NCI-H2196 treated with DMSO at 0.1 percent for 48 hours (cell line): ENCODE data around the gene TMEM161A.
"Not testable (repeated sequence)": the region's sequence is repeated elsewhere in the genome, so short reads cannot be mapped to it uniquely, and the experiment has no call there.

Experiments used
- DNase-seq: peaks from one replicate; lab custom pipeline; 2025; ENCODE audit not compliant: unreplicated experiment; lab: John Stamatoyannopoulos, UW

Gene TMEM161A

DNA sequence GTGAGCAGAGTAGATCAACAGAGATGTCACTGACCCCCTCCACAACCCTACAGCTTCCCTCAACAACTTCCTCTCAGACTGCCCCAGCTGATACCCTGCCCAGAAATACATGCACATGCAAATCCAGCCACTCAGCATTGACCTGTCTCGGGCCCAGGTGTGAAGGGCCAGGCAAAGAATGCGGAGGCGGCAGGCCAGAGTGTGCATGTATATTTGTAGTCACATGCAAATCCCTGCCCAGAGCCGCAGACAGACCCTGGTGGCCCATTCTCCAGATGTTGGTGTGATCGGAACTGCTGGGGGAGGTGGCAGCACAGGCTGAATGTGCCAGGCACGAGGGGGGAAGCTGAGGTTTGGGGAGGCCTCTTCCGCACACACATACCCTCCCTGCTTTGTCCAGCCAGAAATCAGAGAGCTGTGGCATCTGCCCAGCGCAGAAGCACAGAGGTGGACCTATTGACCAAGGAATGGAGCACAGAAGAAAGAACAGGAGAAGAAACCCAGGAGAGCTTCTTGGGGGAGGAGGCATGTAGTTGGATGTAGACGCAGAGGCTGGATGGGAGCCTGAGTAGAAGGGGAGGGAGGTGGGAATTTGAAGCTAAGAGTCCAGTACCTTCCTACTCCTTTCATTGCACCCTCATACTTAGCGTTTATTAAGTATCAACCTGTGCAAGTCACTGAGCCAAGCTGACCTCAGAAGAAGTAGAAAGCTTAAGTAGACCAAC lies 17.4 kb upstream of the TMEM161A start:
- DNase-seq = no peak

DNA sequence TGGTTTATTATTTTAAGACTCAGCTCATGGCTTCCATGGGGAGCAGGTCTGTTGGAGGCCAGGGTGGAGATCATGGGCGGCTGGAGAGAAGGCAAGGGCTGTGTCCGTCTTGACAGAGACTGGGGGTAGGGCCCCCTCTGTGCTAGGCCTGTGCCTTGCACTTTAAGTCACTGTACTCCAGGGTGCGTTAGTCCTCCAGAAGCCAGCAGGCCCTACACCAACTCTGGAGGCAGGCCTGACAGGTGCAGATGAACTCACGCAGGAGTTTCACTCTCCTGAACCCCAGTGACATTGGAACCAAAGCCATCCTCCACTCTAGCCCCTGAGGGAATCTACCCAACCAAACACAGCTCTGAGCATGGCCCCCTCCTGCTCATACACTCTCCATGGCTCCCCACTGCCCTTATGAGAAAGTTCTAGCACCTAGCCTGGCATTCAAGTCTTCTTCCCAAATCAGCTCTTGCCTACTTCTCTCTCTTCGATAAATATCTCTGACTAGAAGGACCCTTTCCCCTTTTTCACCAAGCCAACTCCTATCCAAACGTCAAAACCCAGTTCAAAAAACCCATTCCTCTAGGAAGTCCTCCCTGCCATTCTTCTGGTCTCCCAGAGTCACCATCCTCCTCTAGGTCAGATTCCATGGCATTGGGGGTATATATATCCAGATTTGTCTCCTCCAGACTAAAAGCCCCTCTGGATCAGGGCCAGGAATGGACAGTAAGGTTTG lies 16.7 kb upstream of the TMEM161A start:
- no peak for DNase-seq

DNA sequence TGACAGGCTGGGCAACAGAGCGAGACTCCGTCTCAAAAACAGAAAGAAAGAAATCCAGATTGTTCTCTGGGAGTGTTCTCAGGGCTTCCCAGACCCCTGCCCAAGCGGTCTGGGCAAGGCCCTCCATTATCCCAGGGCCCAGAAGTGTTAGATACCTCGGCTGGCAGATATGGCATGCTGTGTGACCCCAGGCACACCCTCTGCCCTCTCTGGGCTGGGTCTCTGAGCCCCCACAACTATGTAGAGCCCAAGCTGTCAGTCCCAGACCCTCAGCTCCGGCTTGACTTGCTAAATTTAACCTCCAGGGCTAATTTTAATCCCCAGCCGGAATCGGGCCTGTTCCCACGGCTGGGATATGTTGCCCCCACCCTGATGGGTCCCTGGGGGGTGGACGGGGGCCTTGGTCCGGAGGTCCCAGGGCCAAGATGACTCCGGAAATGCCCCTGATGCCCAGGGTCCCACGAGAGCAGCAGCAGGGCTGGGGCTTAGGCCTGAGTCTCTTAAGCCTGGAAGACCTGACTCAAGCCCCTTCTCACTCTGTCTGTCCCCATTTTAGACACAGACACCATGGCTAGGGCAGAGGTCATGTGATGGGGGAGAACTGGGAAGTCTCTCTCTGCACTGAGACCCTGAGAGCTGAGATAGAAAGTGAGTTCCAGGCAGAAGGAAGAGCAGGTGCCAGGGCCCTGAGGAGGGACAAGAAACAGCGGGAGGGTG lies 14.5 kb upstream of the TMEM161A start:
- DNase-seq = no peak

DNA sequence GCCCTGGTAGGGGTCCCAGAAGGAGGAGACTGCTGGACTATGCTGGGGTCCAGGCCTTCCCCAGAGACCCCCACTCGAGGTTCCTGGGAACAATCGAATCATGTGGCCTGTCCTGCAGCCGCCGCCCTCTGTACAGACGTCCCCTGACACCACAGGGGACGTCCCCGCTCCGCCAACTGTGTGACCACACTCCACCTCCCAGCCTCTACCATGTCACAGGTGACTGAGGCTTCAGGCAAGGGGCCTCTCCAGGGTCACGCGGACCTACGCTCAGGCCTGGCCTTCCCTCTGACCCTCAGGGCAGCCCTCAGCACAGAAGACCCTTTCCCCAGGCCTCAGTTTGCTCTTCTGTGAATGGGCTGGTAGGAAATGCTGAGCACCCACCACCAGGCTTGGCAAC lies 13.1 kb upstream of the TMEM161A start:
- no peak for DNase-seq

DNA sequence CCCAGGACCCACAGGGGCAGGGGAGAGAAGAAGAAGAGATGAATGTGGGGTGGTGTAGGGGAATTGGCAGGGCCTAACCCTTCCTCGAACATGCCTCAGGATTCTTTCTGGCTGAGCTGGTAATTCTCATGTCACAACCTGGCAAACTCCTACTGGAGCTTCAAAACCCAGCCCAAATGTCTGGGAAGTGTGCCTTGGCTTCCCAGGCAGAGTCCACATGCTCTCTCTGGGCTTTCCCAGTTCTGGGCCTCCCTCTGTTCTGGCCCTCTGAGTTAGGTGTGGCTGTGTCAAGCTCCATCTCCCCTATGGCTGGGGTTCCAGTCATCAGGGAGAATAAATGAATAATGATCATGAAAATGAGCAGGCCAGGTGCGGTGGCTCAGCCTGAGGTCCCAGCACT lies 11.2 kb upstream of the TMEM161A start:
- no peak for DNase-seq

DNA sequence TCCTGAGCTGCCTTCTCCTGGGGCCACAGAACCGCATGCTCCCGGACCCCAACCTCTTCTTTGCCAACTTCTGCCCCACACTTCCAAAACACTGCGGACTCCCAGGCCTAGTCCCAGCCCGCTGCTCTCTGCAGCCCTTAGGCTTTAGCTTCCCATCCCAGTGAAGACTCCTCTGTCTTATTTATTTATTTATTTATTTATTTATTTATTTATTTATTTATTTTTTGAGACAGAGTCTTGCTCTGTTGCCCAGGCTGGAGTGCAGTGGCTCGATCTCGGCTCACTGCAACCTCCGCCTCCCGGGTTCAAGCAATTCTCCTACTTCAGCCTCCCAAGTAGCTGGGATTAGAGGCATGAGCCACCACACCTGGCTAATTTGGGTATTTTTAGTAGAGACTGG lies 10.2 kb upstream of the TMEM161A start:
- DNase-seq = not testable (repeated sequence)

DNA sequence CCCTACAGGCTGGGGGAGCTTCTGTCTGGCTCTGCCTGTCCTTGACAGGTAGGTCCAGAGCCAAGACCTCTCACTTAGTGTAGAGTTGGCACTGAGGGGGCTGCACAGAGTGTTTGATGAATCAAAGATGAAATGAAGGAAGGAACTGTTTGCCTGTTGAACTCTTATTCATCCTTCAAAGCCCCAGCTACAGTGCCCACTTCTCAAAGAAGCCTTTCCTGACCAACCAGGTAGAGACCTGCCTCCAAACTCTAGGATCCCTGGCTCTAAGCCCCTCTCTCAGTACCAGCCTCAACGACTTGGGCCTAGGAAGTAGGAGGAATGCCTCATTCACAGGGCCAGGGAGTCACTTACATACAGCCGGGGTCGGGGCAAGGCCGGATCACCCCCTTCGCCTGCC lies 9.1 kb upstream of the TMEM161A start:
- no peak for DNase-seq

DNA sequence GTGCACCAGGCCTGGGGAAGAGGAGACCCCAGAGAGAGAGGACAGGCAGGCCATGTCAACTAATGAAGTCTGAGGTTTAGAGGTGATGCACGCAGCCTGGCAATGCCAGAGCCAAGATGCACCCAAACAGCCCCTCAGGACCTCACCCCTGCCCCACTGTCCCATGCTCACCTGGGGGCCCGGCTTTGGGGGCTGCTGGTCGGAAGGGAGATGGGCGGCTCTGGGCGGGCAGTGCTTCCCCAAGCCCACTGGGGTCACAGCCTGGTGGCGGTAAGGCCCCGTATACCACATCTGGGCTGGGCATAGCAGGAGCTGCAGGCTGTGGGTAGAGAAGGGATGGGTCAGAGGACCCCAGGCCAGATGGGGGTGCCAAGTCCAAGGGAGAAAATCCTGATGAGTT lies 8.6 kb upstream of the TMEM161A start:
- no peak for DNase-seq

DNA sequence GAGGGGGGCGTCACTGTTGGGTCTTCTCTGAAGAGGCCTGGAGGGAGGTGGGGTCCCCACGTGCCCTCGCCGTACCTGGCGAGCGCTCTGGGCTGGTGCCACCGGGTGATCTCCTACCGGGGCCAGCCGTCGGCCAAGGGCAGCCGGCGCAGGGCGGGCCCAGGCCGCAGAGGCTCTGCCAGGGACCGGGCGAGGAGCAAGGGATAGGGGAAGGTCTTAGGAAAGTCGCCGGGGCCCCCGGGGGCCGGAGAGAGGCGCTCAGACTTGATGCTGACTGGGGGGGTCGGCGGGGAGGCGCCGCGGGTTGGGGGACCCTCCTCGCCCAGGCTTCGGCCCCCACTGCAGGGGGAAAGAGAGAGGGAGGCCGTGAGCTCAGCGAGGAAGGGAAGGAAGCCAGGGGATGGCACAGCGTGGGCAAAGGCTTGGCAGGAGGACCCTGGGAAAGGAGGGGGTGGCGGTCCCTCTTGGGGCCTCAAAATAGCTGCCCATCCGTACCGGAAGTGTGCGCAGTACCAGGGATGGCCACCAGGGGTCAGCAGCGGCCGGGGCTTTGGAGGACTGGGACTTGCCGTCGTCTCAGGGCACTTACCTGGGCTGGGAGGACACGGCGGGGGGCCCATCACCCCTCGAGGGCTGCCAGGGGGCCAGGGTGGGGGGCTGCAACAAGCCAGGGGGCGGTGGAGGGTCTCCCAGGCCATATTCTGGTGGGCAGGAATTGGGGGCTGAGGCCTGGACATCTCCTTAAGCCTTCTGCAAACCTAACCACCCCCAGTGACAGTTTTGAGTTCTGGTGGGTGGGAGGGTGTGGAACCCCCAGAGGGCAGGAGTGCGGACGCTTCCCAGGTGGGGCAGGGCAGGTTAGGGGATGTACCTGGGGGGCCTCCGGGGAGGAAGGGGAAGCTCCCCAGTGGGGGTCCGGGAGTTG lies 7.7 kb upstream of the TMEM161A start:
- peak; percentile 8 for DNase-seq

DNA sequence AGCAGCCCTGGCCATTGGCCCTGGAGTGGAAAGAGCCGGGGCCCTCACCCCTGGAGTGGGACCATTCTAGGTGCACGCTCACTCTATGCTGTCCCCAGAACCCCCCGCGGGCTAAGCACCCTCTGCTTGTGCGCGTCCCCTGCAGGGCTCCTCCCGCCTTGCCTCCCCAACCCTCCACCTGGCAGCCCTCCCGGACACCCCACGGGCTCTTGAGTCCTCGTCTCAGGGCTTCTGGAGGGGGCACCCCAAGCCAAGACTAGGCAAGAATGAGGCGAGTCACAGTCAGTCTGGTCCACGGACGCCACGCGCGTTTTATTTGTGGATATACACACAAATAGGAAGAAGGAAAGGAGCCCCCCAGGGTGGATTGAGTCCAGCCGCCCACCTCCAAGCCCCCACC lies 7.0 kb upstream of the TMEM161A start:
- DNase-seq = no peak

DNA sequence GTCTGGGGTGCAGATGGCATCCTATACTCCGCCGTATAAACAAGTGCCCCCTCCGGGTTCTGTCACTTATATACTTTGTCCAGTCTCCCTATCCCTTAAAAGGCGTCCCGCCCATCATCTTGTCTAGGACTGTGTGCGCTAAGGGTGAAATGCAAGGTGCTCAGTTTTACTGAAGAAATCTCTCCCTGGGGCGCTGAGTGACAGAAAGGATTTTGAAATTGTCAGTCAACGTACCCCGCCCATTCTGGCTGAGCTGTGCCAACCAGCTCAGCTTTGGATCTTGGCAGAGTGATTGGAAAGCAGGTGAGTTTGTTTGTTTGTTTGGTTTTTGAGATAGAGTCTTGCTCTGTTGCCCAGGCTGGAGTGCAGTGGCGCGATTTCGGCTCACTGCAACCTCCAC lies 4.1 kb upstream of the TMEM161A start:
- DNase-seq = no peak

DNA sequence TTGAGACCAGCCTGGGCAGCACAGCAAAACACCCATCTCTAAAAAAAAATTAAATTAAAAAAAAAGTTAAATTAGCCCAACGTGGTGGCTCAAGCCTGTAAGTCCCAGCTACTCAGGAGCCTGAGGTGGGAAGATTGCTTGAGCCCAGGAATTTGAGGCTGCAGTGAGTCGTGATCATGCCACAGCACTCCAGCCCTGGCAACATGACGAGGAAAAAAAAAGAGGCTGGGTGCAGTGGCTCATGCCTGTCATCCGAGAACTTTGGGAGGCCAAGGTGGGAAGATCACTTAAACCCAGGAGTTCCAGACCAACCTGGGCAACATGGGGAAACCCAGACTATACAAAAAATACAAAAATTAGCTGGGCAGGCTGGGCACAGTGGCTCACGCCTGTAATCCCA lies 2.2 kb upstream of the TMEM161A start:
- no peak for DNase-seq

DNA sequence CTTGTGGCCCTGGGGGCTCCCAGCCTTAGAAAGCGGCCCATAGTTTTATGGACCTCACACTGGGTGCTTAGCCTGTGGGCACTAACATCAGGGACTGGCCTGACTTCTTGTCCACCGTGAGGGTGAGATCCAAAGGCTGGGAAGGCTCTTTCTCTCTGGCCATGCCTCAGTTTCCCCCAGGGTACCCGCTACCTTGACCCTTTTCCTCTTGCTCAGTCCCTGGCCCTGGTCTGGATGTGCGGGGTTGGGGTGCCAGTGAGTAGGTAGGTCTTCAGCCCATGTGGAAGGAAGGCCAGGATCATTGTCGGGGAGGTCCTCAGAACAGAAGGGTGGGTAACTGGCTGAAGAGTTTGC lies 1.6 kb upstream of the TMEM161A start:
- no peak for DNase-seq

DNA sequence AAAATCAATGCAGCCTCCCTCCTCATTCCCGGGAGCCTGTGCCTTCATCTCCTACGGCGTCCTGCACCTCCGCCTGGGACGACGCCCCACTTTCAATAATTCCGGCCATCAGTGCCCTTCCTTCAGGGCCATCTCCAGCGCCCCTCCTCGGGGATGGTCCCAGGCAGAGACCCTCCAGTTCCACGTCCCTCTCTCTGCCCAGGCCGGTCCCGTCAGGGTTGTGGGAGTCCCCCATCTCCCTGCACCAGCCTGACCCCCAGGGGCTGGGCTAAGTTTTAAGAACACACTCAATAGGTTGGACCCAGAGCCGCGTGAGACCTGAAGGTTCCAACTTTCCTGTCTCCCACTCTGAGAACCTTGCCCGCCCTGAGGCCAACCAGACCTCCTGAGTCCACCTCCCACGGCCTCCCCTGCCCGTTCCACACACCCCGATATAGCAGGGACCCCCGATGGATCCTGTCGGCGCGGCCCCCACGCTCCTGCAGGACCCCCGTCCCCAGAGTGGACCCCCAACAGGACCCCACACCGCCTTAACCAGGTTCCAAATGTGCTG lies 646 bp downstream of the TMEM161A start:
- no peak for DNase-seq

DNA sequence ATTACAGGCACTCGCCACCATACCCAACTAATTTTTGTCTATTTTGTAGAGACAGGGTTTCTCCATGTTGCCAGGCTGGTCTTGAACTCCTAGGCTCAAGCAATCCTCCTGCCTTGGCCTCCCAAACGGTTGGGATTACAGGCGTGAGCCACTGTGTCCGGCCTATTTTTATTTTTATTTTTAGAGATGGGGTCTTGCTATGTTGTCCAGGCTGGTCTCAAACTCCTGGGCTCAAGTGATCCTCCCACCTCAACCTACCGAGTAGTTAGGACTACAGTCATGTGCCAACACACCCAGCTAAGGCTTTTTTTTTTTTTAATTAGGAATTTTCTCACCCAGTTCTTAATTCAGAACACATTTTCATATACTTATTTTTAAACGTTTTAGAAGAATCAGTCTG lies 2.6 kb downstream of the TMEM161A start:
- DNase-seq = not testable (repeated sequence)

DNA sequence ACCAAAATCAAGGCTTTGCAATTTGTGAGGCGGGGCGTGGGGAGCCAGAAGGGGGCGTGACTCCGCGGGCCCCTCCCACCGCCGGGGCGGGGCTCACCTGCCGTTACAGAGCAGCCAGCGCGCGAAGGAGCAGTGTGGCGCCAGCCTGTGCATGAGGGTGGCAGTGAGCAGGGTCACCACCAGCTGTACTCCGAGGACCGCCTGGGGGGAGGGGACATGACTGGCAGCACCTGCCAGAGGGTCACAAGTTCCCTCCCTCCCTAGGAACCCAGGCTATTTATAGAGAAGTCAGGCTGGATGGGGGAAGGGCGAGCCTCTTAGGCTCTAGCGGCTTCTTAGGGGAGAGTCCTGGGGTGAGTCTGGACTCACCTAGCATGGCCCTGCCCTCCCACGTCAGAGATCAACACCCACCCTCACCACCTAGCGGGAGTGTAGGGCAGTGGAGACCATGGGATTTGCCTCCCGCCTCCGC lies 3.6 kb downstream of the TMEM161A start:
- no peak for DNase-seq

DNA sequence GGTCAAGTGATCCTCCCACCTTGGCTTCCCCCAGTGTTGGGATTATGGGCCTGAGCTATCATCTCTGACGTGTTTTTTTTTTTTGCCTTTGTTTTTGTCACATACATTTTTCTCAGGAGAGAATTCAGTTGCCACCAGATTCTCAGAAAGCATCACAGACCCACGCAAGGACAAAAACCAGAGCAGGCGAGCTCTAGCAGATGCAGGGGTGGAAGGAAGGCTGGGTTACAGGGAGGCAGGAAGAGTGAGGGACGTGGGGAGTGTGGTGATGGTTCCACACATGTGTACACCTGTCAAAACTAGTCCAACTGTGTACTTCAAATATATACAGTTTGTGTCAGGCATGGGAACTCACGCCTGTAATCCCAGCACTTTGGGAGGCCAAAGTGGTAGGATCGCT lies 4.3 kb downstream of the TMEM161A start:
- no peak for DNase-seq

DNA sequence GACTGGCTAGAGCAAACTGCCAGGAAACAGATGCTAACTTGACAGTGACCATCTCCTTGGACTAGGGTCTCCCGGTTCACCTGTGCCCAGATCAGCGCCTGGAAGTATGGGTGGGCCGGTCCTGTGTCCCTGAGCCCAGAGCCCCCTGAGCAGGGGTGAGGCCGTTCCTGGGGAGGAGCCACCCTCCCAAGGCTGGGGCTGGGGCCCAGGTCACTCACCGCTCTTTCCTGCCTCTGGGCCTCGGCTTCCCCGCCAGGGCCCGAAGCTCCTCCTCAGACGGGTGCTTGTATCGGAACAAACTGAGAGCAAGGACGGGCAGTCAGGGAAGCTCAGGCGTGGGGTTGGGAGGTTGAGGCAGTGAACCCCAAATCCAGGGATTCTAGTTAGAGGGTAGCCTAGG lies 5.4 kb downstream of the TMEM161A start:
- DNase-seq = no peak

DNA sequence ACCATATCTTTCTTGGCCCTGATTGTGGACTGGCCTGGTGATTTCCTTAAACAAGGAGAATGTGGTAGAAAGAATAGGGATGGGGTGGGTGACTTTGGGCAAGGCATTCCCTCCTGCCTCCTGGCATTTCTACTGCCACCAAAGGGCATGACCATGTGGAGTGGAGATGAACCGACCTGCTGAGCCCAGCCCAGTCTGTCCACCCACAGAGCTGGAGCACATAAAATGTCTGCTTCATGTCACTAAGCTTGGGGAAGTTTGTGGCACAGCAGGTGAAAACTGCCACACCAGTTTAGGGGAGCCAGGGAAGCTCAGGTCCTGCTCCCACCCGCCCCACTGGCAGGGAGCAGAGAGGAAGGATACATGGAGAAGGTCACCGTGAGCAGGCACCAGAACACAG lies 6.3 kb downstream of the TMEM161A start:
- no peak for DNase-seq

DNA sequence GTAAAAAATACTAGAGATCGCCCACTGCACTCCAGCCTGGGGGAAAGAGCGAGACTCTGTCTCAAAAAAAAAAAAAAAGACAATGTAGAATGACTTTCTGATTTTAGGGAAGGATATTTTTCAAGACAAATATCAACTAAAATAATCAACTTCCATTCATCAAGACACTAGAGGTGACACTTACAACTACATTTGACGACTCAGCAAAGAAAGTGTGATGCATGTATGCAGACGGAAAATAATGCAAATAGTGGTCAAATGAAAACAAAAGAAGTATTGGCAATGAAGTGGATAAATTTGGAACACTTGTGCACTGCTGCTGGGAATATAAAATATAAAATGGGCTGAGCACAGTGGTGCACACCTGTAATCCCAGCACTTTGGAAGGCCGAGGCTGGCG lies 12.2 kb downstream of the TMEM161A start:
- DNase-seq = no peak

DNA sequence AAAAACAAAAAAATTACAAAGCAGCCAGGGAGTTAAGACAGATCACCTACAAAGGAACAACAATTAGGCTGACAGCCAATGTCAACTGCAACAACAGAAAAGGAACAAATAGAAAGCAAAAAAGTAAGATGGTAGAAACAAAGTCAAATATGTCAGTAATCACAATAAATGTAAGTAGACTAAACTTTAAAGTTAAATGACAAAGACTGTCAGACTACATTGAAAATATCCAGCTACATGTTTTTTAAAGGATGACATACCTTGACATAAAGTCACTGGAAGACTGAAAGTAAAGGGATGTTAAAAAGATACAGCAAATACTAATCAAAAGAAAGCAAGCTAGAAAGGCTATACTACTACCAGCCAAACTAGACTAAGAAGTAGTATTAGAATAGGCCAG lies 14.9 kb downstream of the TMEM161A start:
- DNase-seq = no peak
